Measurements from ENCODE around the gene MXRA7. TPM values are rescaled to one million over a fixed set of nuclear protein-coding genes. Genes with fewer than 3 reads are reported as not detected.

MXRA7 gene
- total RNA-seq, 4 donors from 2014 or later: 31.0 to 633 (median 52.5) TPM

DNA sequence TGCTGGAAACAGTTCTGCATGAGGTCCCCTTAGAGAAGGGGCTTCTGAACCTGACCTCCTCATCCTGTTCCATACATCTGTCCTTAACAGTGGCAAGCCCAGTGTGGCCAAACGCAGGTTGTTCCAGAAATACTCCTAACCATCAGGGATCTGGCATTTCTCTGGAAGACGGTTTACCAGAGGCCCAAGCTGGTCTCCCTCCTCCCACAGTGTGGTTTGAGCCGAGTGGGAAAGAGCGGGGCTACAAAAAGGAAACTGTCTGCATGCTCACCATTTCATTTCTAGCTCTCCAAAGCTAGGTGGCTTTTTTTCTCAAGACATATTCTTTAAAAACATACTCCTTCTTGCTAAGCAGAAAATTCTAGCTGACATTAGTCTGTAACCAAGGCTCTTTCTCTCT is 6.0 kb downstream of the MXRA7 start:
- H3K27ac ChIP-seq: peak overlapping the region in 3 of 4 donors; percentile 38 to 66 (median 49)
- peaks cover 13 to 52% (median 33%) of the 10 kb centered on the region in 4 donors for H3K4me1 ChIP-seq
- in situ Hi-C loops (cut with MboI; ENCODE audit: low pct_ligation_motif_present in 1 of 4, low pct_unique_long_range_greater_than_20kb in 1 of 4, low sequenced_read_pairs in 3 of 4): loop anchor here in 1 of 4 donors (25.0 kb wide), 1 partner anchor 168 kb away; the partner anchor contains the start of genes CYGB and PRCD

DNA sequence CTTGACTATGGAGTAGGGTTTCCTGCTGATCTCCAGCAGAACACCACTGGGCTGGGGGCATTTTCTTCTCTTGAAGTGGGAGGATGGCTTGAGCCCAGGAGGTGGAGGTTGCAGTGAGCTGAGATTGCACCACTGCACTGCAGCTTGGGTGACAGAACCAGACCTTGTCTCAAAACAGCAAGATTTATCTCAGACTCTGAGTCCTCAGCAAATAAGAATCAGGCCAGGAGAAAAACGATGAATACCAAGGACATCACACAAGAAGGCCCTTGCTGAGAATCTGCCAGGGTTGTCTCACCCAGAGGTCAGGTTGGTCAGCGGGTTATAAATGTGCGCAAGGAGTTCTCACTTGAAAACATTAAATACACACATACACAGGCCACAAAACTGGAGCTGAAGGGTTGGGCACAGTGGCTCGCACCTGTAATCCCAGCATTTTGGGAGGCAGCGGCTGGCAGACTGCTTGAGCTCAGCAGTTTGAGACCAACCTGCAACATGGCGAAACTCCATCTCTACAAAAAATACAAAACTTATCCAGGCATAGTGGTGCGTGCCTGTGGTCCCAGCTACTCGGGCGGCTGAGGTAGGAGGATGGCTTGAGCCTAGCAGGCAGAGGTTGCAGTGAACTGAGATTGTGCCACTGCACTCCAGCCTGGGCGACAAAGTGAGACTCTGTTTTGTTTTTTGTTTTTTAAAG is 7.7 kb downstream of the MXRA7 start:
- WGBS, 2 donors (ENCODE audit: low coverage in 1 of 2): 81 to 91% methylated on average over 3 to 10 of the region's 10 CpGs
- intact Hi-C loops (cut with DNase I; ENCODE audit: low total_unique reads): no loop called here
- in situ Hi-C loops (cut with MboI; ENCODE audit: low pct_ligation_motif_present in 1 of 4, low pct_unique_long_range_greater_than_20kb in 1 of 4, low sequenced_read_pairs in 3 of 4): loop anchor here in 1 of 4 donors (25.0 kb wide), 1 partner anchor 166 kb away; the partner anchor contains the start of genes CYGB and PRCD
- TF ChIP-seq, protein P1, sequence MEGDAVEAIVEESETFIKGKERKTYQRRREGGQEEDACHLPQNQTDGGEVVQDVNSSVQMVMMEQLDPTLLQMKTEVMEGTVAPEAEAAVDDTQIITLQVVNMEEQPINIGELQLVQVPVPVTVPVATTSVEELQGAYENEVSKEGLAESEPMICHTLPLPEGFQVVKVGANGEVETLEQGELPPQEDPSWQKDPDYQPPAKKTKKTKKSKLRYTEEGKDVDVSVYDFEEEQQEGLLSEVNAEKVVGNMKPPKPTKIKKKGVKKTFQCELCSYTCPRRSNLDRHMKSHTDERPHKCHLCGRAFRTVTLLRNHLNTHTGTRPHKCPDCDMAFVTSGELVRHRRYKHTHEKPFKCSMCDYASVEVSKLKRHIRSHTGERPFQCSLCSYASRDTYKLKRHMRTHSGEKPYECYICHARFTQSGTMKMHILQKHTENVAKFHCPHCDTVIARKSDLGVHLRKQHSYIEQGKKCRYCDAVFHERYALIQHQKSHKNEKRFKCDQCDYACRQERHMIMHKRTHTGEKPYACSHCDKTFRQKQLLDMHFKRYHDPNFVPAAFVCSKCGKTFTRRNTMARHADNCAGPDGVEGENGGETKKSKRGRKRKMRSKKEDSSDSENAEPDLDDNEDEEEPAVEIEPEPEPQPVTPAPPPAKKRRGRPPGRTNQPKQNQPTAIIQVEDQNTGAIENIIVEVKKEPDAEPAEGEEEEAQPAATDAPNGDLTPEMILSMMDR (IDR thresholded peaks at IDR 0.05): no peak
- TF ChIP-seq POLR2A (IDR thresholded peaks at IDR 0.05) (no peak), EP300 (IDR thresholded peaks at IDR 0.05; ENCODE audit: low read depth) (no peak), POLR2AphosphoS5 (IDR thresholded peaks at IDR 0.05) (no peak)
- Histone ChIP-seq H3K27ac (peak overlapping the region; percentile 26 to 92 (median 82)), H3K9me3 (no peaks in the 10 kb centered on the region), H3K4me1 (peaks cover 15 to 57% (median 35%) of the 10 kb centered on the region in 4 donors), H3K36me3 (no peaks in the 10 kb centered on the region), H3K27me3 (no peaks in the 10 kb centered on the region), H3K4me3 (no peak overlapping the region)
- no peak for DNase-seq

More for the DNA sequence above, 6.0 kb downstream of the MXRA7 start:
- Histone ChIP-seq H3K36me3 (no peaks in the 10 kb centered on the region), H3K9me3 (no peaks in the 10 kb centered on the region), H3K27me3 (no peaks in the 10 kb centered on the region), H3K4me3 (no peak overlapping the region)
- TF ChIP-seq POLR2A (IDR thresholded peaks at IDR 0.05): no peak
- TF ChIP-seq, protein P1 (IDR thresholded peaks at IDR 0.05): no peak
- TF ChIP-seq EP300 (IDR thresholded peaks at IDR 0.05; ENCODE audit: low read depth): no peak
- TF ChIP-seq POLR2AphosphoS5 (IDR thresholded peaks at IDR 0.05): no peak
- DNase-seq: no peak
- WGBS, 2 donors (ENCODE audit: low coverage in 1 of 2): 50 to 74% methylated on average over 3 to 4 of the region's 4 CpGs
- intact Hi-C loops (cut with DNase I; ENCODE audit: low total_unique reads): no loop called here

DNA sequence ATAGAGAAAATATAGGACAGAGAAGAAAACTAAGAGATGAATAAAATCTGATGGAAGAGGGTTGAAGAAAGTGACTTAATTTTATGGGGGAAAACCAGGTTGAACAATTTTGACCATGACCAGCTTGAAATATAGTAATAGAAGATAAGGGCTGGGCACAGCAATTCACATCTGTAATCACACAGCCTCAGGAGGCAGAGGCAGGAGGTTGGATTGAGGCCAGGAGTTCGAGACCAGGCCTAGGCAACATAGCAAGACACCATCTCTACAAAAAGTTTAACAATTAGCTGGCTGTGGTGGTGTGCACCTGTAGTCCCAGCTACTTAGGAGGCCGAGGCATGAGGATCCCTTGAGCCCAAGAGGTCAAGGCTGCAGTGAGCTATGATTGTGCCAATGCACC is 8.7 kb downstream of the MXRA7 start:
- 52% methylated on average over 2 of the region's 2 CpGs; no CpG with 5 or more reads in 1 of the 2 donors for WGBS, 2 donors (ENCODE audit: low coverage in 1 of 2)
- peaks cover 23 to 59% (median 33%) of the 10 kb centered on the region in 4 donors for H3K4me1 ChIP-seq
- H3K27me3 ChIP-seq: no peaks in the 10 kb centered on the region
- H3K27ac ChIP-seq: peak overlapping the region; percentile 76 to 92 (median 86)
- H3K36me3 ChIP-seq: no peaks in the 10 kb centered on the region
- H3K9me3 ChIP-seq: no peaks in the 10 kb centered on the region
- intact Hi-C loops (cut with DNase I; ENCODE audit: low total_unique reads) (no loop called here), in situ Hi-C loops (cut with MboI; ENCODE audit: low pct_ligation_motif_present in 1 of 4, low pct_unique_long_range_greater_than_20kb in 1 of 4, low sequenced_read_pairs in 3 of 4) (loop anchor here in 1 of 4 donors (25.0 kb wide), 1 partner anchor 165 kb away; the partner anchor contains the start of genes CYGB and PRCD)
- no peak for TF ChIP-seq POLR2AphosphoS5 (IDR thresholded peaks at IDR 0.05)
- TF ChIP-seq POLR2A (IDR thresholded peaks at IDR 0.05): no peak
- no peak for TF ChIP-seq EP300 (IDR thresholded peaks at IDR 0.05; ENCODE audit: low read depth)
- TF ChIP-seq, protein P1 (IDR thresholded peaks at IDR 0.05): no peak
- DNase-seq: no peak
- no peak overlapping the region for H3K4me3 ChIP-seq

DNA sequence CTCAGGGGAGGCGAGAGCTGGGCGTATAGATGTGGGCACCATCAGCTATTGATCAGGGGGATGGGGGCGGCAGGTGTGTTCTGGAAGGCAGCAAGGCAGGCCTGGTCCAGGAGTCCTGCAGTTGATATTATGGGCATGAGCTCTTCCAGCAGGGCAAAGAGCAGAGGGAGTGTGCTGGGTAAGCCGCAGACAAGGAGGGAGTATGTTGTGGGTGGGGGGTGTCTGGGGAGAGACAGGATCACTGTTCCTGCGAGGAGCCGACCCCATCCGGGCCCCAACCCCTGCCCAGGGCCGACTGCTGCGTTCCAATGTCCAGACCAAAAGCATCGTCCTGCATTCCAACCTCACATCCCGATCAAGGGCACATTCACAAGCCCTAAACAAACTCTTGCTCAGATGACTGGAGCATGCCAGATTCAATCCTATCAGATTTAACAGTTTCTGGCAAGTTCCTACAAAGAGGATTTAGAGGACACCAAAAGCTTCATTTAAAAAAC is 9.2 kb downstream of the MXRA7 start:
- Histone ChIP-seq H3K4me3 (no peak overlapping the region), H3K36me3 (no peaks in the 10 kb centered on the region), H3K27me3 (no peaks in the 10 kb centered on the region), H3K4me1 (peaks cover 23 to 64% (median 33%) of the 10 kb centered on the region in 4 donors), H3K9me3 (no peaks in the 10 kb centered on the region), H3K27ac (peak overlapping the region; percentile 76 to 92 (median 86))
- in situ Hi-C loops (cut with MboI; ENCODE audit: low pct_ligation_motif_present in 1 of 4, low pct_unique_long_range_greater_than_20kb in 1 of 4, low sequenced_read_pairs in 3 of 4) (loop anchor here in 1 of 4 donors (25.0 kb wide), 1 partner anchor 164 kb away; the partner anchor contains the start of genes CYGB and PRCD), intact Hi-C loops (cut with DNase I; ENCODE audit: low total_unique reads) (no loop called here)
- no peak for DNase-seq
- 73 to 100% methylated on average over 1 to 11 of the region's 11 CpGs for WGBS, 2 donors (ENCODE audit: low coverage in 1 of 2)
- no peak for TF ChIP-seq POLR2AphosphoS5 (IDR thresholded peaks at IDR 0.05)
- TF ChIP-seq POLR2A (IDR thresholded peaks at IDR 0.05): no peak
- TF ChIP-seq EP300 (IDR thresholded peaks at IDR 0.05; ENCODE audit: low read depth): no peak
- TF ChIP-seq, protein P1 (IDR thresholded peaks at IDR 0.05): no peak

Measured in transverse colon (tissue), 4 donors.